HG02642 (cell line): ENCODE measurements around the gene ARID1B.
A peak's percentile ranks its signal among the peaks of the same experiment; 100 is the strongest.

Source experiments
- ATAC-seq: cut with Tn5 transposase; IDR thresholded peaks from one replicate; pipeline ENCODE4 v1.9.1; 2021; ENCODE audit warnings: mild to moderate bottlenecking; ENCODE audit not compliant: unreplicated experiment, poor library complexity

Gene ARID1B

GRCh38 chr6:157211603-157212455 lies 434.7 kb downstream of the ARID1B start:
- no peak for ATAC-seq

GRCh38 chr6:157213426-157213825 lies 436.2 kb downstream of the ARID1B start:
- ATAC-seq = no peak

- no peak for ATAC-seq
These were observed 436.9 kb downstream of the ARID1B start for GRCh38 chr6:157213907-157214565.

- ATAC-seq = no peak
These were observed 438.5 kb downstream of the ARID1B start for GRCh38 chr6:157215717-157216116.

GRCh38 chr6:157216570-157216969 lies 439.4 kb downstream of the ARID1B start:
- ATAC-seq = no peak

GRCh38 chr6:157217198-157217893 lies 440.2 kb downstream of the ARID1B start:
- no peak for ATAC-seq

GRCh38 chr6:157217894-157218370 lies 440.8 kb downstream of the ARID1B start:
- no peak for ATAC-seq

- no peak for ATAC-seq
These were observed 441.4 kb downstream of the ARID1B start for GRCh38 chr6:157218371-157219198.

GRCh38 chr6:157219201-157220200 lies 442.3 kb downstream of the ARID1B start:
- no peak for ATAC-seq

- no peak for ATAC-seq
These were observed 443.3 kb downstream of the ARID1B start for GRCh38 chr6:157220485-157220884.

GRCh38 chr6:157221049-157221816 lies 444.1 kb downstream of the ARID1B start:
- peak; percentile 32 for ATAC-seq

GRCh38 chr6:157221817-157222175 lies 444.6 kb downstream of the ARID1B start:
- ATAC-seq = no peak

GRCh38 chr6:157222201-157222981 lies 445.2 kb downstream of the ARID1B start:
- no peak for ATAC-seq

GRCh38 chr6:157223021-157223430 lies 445.8 kb downstream of the ARID1B start:
- peak; percentile 44 for ATAC-seq

- no peak for ATAC-seq
These were observed 446.3 kb downstream of the ARID1B start for GRCh38 chr6:157223511-157223910.

GRCh38 chr6:157224178-157224950 lies 447.2 kb downstream of the ARID1B start:
- ATAC-seq = peak; percentile 39
